GM12878 (cell line): Measurements from ENCODE around the gene MMP11. TPM values are rescaled to one million over a fixed set of nuclear protein-coding genes. Genes with fewer than 3 reads are reported as not detected.
A peak's percentile ranks its signal among the peaks of the same experiment; 100 is the strongest.

Experiments used
- ATAC-seq: fragments of 200-7000 bp; cut with Tn5 transposase; 3 replicates; pipeline ENCODE4 v1.9.1; 2020; ENCODE audit warnings: mild to moderate bottlenecking, moderate library complexity
- BruUV-seq: library from RNA; stranded (reverse); fragments of 400-500 nt; replicated peaks from 2 replicates; lab custom pipeline; 2021; lab: Mats Ljungman, UMichigan
- CTCF ChIA-PET: fragments of 300-600 bp; sonication (Branson Sonifier 250); formaldehyde crosslinking; extraction: SDS; loops from one replicate; lab custom pipeline; 2021; ENCODE audit warnings: inconsistent platforms; lab: Yijun Ruan, JAX
- POLR2A ChIA-PET: fragments of 350-600 bp; formaldehyde crosslinking; extraction: SDS; loops from one replicate; lab custom pipeline; 2021; ENCODE audit warnings: inconsistent platforms; lab: Charles Lee
- RAD21 ChIA-PET: fragments of 300-600 bp; sonication (Branson Sonifier 250); formaldehyde crosslinking; loops from one replicate; lab custom pipeline; 2023; ENCODE audit warnings: antibody characterized with exemption; ENCODE audit not compliant: unreplicated experiment; lab: Charles Lee
- SMC1A ChIA-PET: fragments of 300-600 bp; sonication (Branson Sonifier 250); formaldehyde crosslinking; loops from one replicate; lab custom pipeline; 2023; ENCODE audit not compliant: unreplicated experiment, uncharacterized antibody; lab: Charles Lee
- DNase-seq: peaks from one replicate; pipeline ENCODE4 v3.0.0-alpha.2; 2011; ENCODE audit warnings: low read depth, low spot score
- FAIRE-seq: peaks from 3 replicates; lab custom pipeline; 2011; peaks lifted over from hg19 to GRCh38; lab: Jason Lieb, UNC
- H2AFZ ChIP-seq: 2 replicates; pipeline ENCODE4 v1.6.0; 2011; ENCODE audit warnings: low read depth, low read length, control low read depth; ENCODE audit not compliant: control insufficient read depth
- H3K27ac ChIP-seq: 2 replicates; pipeline ENCODE4 v1.5.1; 2011; ENCODE audit warnings: control low read depth; ENCODE audit not compliant: control insufficient read depth, insufficient read depth
- H3K27me3 ChIP-seq, 2 experiments: replicated peaks in 1 of 2; 2 replicates each; pipeline versions ENCODE4 v1.6.0 to v1.6.1; 2011; ENCODE audit warnings: low read length in 1 of 2; ENCODE audit not compliant: control insufficient read depth in 2 of 2, insufficient read depth in 2 of 2
- H3K36me3 ChIP-seq, 2 experiments: 2 replicates each; pipeline ENCODE4 v1.5.1; 2011; ENCODE audit warnings: low read length in 1 of 2; ENCODE audit not compliant: control insufficient read depth in 2 of 2, insufficient read depth in 2 of 2
- H3K4me1 ChIP-seq: 2 replicates; pipeline ENCODE4 v1.6.1; 2011; ENCODE audit warnings: mild to moderate bottlenecking, low read length, moderate library complexity, mixed read lengths; ENCODE audit not compliant: control insufficient read depth, insufficient read depth
- H3K4me2 ChIP-seq: 2 replicates; pipeline ENCODE4 v1.6.0; 2011; ENCODE audit warnings: control low read depth; ENCODE audit not compliant: control insufficient read depth, insufficient read depth
- H3K4me3 ChIP-seq: fragments of 200-600 bp; sonication (generic); 2 replicates; pipeline ENCODE4 v1.5.1; 2016
- H3K79me2 ChIP-seq: 2 replicates; pipeline ENCODE4 v1.6.0; 2011; ENCODE audit warnings: low read length; ENCODE audit not compliant: control insufficient read depth, insufficient read depth
- H3K9ac ChIP-seq: 2 replicates; pipeline ENCODE4 v1.8.0; 2011; ENCODE audit warnings: low read length, control low read depth, mixed read lengths; ENCODE audit not compliant: control insufficient read depth, insufficient read depth
- H3K9me3 ChIP-seq: replicated peaks from 3 replicates; pipeline ENCODE4 v1.5.1; 2011; ENCODE audit warnings: mild to moderate bottlenecking, low read length; ENCODE audit not compliant: control insufficient read depth, insufficient read depth
- H4K20me1 ChIP-seq: 2 replicates; pipeline ENCODE4 v1.6.0; 2011; ENCODE audit not compliant: control insufficient read depth, insufficient read depth
- BACH1 ChIP-seq: fragments of 450-650 bp; IDR thresholded peaks from 2 replicates; pipeline ENCODE4 v1.6.1; 2017; ENCODE audit warnings: mild to moderate bottlenecking, borderline replicate concordance
- DPF2 ChIP-seq: fragments of 450-650 bp; IDR thresholded peaks from 2 replicates; pipeline ENCODE4 v1.6.1; 2017; ENCODE audit warnings: mild to moderate bottlenecking
- EGR1 ChIP-seq, 2 experiments: IDR thresholded peaks; 1 replicate in 1 of 2; 2 replicates in 1 of 2; pipeline ENCODE4 v1.6.1; 2011 to 2012; ENCODE audit warnings: low read depth in 2 of 2, low read length in 2 of 2, borderline replicate concordance in 1 of 2, mild to moderate bottlenecking in 1 of 2, moderate library complexity in 1 of 2
- ESRRA ChIP-seq: IDR thresholded peaks from 2 replicates; pipeline ENCODE4 v1.6.1; 2012; ENCODE audit warnings: mild to moderate bottlenecking, low read length, improper control_type of control experiment
- FOS ChIP-seq: IDR thresholded peaks from 3 replicates; pipeline ENCODE4 v1.6.1; 2011; ENCODE audit warnings: borderline replicate concordance; ENCODE audit not compliant: insufficient read length; ENCODE audit errors: extremely low read depth
- FOXK2 ChIP-seq: fragments of 450-650 bp; IDR thresholded peaks from 2 replicates; pipeline ENCODE4 v1.6.1; 2017; ENCODE audit warnings: mild to moderate bottlenecking, moderate library complexity
- FOXM1 ChIP-seq: IDR thresholded peaks from 2 replicates; pipeline ENCODE4 v1.6.1; 2012; ENCODE audit warnings: low read depth, mild to moderate bottlenecking, inconsistent platforms, low read length, moderate library complexity
- GABPA ChIP-seq: IDR thresholded peaks from 2 replicates; pipeline ENCODE4 v1.6.1; 2014; ENCODE audit warnings: antibody characterized with exemption, low read depth, mild to moderate bottlenecking, inconsistent platforms
- HDAC2 ChIP-seq: fragments of 200-600 bp; sonication (generic); IDR thresholded peaks from 2 replicates; pipeline ENCODE4 v1.6.1; 2017
- HDGF ChIP-seq: fragments of 450-650 bp; IDR thresholded peaks from 2 replicates; pipeline ENCODE4 v1.6.1; 2016; ENCODE audit warnings: antibody characterized with exemption
- MEF2A ChIP-seq: IDR thresholded peaks from 2 replicates; pipeline ENCODE4 v1.6.1; 2011; ENCODE audit warnings: low read depth, mild to moderate bottlenecking, low read length, moderate library complexity; ENCODE audit not compliant: insufficient read depth
- MEF2B ChIP-seq: fragments of 450-650 bp; IDR thresholded peaks from 2 replicates; pipeline ENCODE4 v1.6.1; 2018; ENCODE audit warnings: mild to moderate bottlenecking, moderate library complexity; ENCODE audit not compliant: partially characterized antibody, poor library complexity, severe bottlenecking
- PKNOX1 ChIP-seq: fragments of 450-650 bp; IDR thresholded peaks from 2 replicates; pipeline ENCODE4 v1.6.1; 2016; ENCODE audit warnings: mild to moderate bottlenecking
- RUNX3 ChIP-seq: IDR thresholded peaks from 2 replicates; pipeline ENCODE4 v1.6.1; 2012; ENCODE audit warnings: low read length, inconsistent platforms
- SMAD1 ChIP-seq: fragments of 450-650 bp; IDR thresholded peaks from 2 replicates; pipeline ENCODE4 v1.6.1; 2018; ENCODE audit warnings: mild to moderate bottlenecking, low read depth; ENCODE audit not compliant: partially characterized antibody
- SMC3 ChIP-seq: IDR thresholded peaks from 2 replicates; pipeline ENCODE4 v1.6.1; 2011; ENCODE audit warnings: low read length, improper control_type of control experiment, borderline replicate concordance
- SPI1 ChIP-seq: IDR thresholded peaks from 2 replicates; pipeline ENCODE4 v1.6.1; 2011; ENCODE audit warnings: low read depth, mild to moderate bottlenecking, low read length, moderate library complexity, borderline replicate concordance; ENCODE audit not compliant: insufficient read depth
- SREBF1 ChIP-seq: IDR thresholded peaks from 2 replicates; pipeline ENCODE4 v1.6.1; 2012; ENCODE audit warnings: mild to moderate bottlenecking, low read length
- SREBF2 ChIP-seq: IDR thresholded peaks from 2 replicates; pipeline ENCODE4 v1.6.1; 2012; ENCODE audit warnings: mild to moderate bottlenecking, low read length
- SRF ChIP-seq, 2 experiments: IDR thresholded peaks; 2 replicates each; pipeline ENCODE4 v1.6.1; 2011; ENCODE audit warnings: low read depth in 2 of 2, low read length in 2 of 2, mild to moderate bottlenecking in 1 of 2, moderate library complexity in 1 of 2
- SUZ12 ChIP-seq: fragments of 200-600 bp; sonication (generic); IDR thresholded peaks from one replicate; pipeline ENCODE4 v1.6.1; 2018; ENCODE audit warnings: antibody characterized with exemption, mild to moderate bottlenecking; ENCODE audit not compliant: unreplicated experiment
- TCF7 ChIP-seq: IDR thresholded peaks from 2 replicates; pipeline ENCODE4 v1.6.1; 2014; ENCODE audit warnings: antibody characterized with exemption, borderline replicate concordance
- ZNF207 ChIP-seq: fragments of 450-650 bp; IDR thresholded peaks from 2 replicates; pipeline ENCODE4 v1.6.1; 2014; ENCODE audit warnings: antibody characterized with exemption, mild to moderate bottlenecking, borderline replicate concordance
- ZNF217 ChIP-seq: fragments of 450-650 bp; IDR thresholded peaks from 2 replicates; pipeline ENCODE4 v1.6.1; 2017; ENCODE audit warnings: antibody characterized with exemption, mild to moderate bottlenecking
- ZNF274 ChIP-seq: IDR thresholded peaks from one replicate; pipeline ENCODE4 v1.8.0; 2011; ENCODE audit not compliant: insufficient read length, insufficient read depth
- WGBS: methylation state at CpG from one replicate; pipeline ENCODE4 v1.1.6; 2016; ENCODE audit warnings: low lambda C conversion rate; ENCODE audit not compliant: insufficient replicate concordance, insufficient coverage; ENCODE audit errors: missing lambda C conversion rate; 5-methylcytosine and 5-hydroxymethylcytosine counted together
- in situ Hi-C: fragments of 300-500 bp; cut with MboI; formaldehyde crosslinking; loops from 9 replicates; pipeline ENCODE4 v1.14.3; 2018; ENCODE audit warnings: mixed read lengths
- intact Hi-C: fragments of 100-400 bp; cut with micrococcal nuclease; formaldehyde crosslinking; loops from one replicate; pipeline ENCODE4 v1.14.2; 2022; ENCODE audit not compliant: unreplicated experiment
- polyA plus RNA-seq, 11 experiments: library from polyadenylated mRNA; depleted of rRNA in 4 of 11; unstranded in 6 of 11; stranded (reverse) in 5 of 11; fragments of >200 nt; fragmentation: Nextera tagmentation in 4 of 11; fragmentation: Illumina TruSeq in 1 of 11; extraction: Ambion mirVana in 4 of 11; extraction: Trizol in 1 of 11; gene quantifications; 1 replicate in 1 of 11; 2 replicates in 10 of 11; pipeline versions ENCODE4 v1.2.1 to v1.2.3, GENCODE V29; 2011 to 2016; ENCODE audit warnings: inconsistent platforms in 2 of 11, missing spikeins in 2 of 11, low read depth in 1 of 11
- total RNA-seq, 4 experiments: library from RNA; depleted of rRNA in 3 of 4; stranded (reverse); fragments of >200 nt in 3 of 4; fragmentation: Illumina TruSeq in 1 of 4; extraction: Trizol in 1 of 4; gene quantifications; 2 replicates each; pipeline versions ENCODE4 v1.2.1 to v1.2.3, GENCODE V29; 2013 to 2021
- TF ChIP-seq, protein P1 (sequence below): IDR thresholded peaks from 2 replicates; pipeline ENCODE4 v1.6.1; 2011; ENCODE audit warnings: low read depth, low read length, improper control_type of control experiment, borderline replicate concordance

MMP11 gene
- total and polyA plus RNA-seq, 10 of the 15 experiments (the other 5 are each of a cell fraction or from before 2014, with no cell fraction given), result 0.03 to 1.1 (median 0.31) TPM; not detected in 2

DNA sequence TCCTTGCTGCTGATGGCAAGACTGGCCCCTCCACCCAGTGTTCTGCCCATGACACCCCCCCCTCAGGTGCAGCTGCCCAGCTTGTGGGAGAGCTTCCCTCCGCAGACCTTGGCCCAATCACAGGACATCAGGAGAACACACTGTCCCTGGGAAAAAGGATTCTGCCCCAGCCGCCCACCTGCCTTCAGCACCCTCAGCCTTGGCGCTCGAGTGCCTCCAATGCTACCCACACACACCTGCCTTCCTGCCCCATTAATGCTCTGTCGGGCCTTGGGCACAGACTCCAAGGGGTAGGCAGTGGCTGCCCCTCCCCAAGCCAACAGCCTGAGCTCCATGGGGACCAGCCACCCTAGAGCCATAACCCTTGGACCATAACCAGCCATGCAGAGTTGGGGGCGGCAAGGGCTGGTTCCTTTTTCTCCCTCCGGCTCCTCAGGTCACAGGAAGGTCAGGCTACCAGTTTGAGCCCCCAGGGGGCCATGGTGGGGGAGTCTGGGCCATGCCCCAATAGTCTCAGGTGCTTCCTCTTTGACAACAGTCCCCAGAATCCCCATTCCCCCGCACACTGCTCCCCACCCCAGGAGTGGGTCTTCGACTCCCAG lies 20.5 kb upstream of the MMP11 start:
- H3K27ac ChIP-seq, result peak overlapping the region; percentile 62
- FAIRE-seq, result no peak
- no peaks in the 10 kb centered on the region for H3K79me2 ChIP-seq
- peak overlapping the region; percentile 85; the same call in 1 of the 2 replicates for H3K4me3 ChIP-seq
- WGBS, result 2% methylated on average over 9 of the region's 9 CpGs
- intact Hi-C loops (no loop called here), in situ Hi-C loops (no loop called here)
- no TSS peak for BruUV-seq
- RAD21 ChIA-PET, result interaction anchor here (0.6 kb wide), 1 partner anchor 13 kb away, joined by 3 read pairs; no protein-coding TSS in a partner anchor
- peak overlapping the region; percentile 69 for H2AFZ ChIP-seq
- no peaks in the 10 kb centered on the region for H3K9me3 ChIP-seq
- POLR2A ChIA-PET, result interaction anchor here (0.6 to 1.8 kb wide), 4 partner anchors 16 to 766 kb away, joined by 3 to 9 read pairs (median 4); partner anchors contain the start of gene CHCHD10
- peak overlapping the region; percentile 16; the same call in 1 of the 2 replicates for H3K9ac ChIP-seq
- H3K4me2 ChIP-seq, result peak overlapping the region; percentile 99
- SMC1A ChIA-PET, result interaction anchor here (1.0 to 1.6 kb wide), 2 partner anchors 15 to 98 kb away, joined by 3 to 4 read pairs; partner anchors contain the start of gene CHCHD10
- H3K27me3 ChIP-seq, result no peaks in the 10 kb centered on the region
- CTCF ChIA-PET, result interaction anchor here (0.6 to 1.2 kb wide), 2 partner anchors 14 to 35 kb away, joined by 3 to 4 read pairs; no protein-coding TSS in a partner anchor
- peaks cover 30% of the 10 kb centered on the region for H3K4me1 ChIP-seq
- no peaks in the 10 kb centered on the region for H4K20me1 ChIP-seq
- peak; percentile 23 for ATAC-seq
- no peak for DNase-seq
- H3K36me3 ChIP-seq, result no peaks in the 10 kb centered on the region
- TF ChIP-seq SREBF1 (no peak), FOS (no peak), SMC3 (no peak), MEF2A (0 out of 2 replicates have a peak, but pooled peaks have one; percentile 24), HDAC2 (no peak), PKNOX1 (no peak), ZNF217 (no peak), FOXM1 (no peak), ESRRA (no peak), HDGF (0 out of 2 replicates have a peak, but pooled peaks have one; percentile 35), SMAD1 (no peak), TCF7 (no peak), SRF (IDR thresholded peaks at IDR 0.05; ENCODE audit: low read depth in 2 of 2, low read length in 2 of 2) (no peak), BACH1 (no peak), FOXK2 (no peak), ZNF207 (no peak), ZNF274 (no peak), DPF2 (no peak), SUZ12 (no peak), EGR1 (IDR thresholded peaks at IDR 0.05; ENCODE audit: borderline replicate concordance in 1 of 2, low read depth in 2 of 2, low read length in 2 of 2) (no peak; a peak in 1 of 3 replicates), SPI1 (peak; percentile 53), SREBF2 (no peak), RUNX3 (peak; percentile 49), MEF2B (peak; percentile 71), GABPA (no peak)
- TF ChIP-seq, protein P1, sequence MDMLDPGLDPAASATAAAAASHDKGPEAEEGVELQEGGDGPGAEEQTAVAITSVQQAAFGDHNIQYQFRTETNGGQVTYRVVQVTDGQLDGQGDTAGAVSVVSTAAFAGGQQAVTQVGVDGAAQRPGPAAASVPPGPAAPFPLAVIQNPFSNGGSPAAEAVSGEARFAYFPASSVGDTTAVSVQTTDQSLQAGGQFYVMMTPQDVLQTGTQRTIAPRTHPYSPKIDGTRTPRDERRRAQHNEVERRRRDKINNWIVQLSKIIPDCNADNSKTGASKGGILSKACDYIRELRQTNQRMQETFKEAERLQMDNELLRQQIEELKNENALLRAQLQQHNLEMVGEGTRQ, result no peak
